PFSK-1 (cell line): ENCODE measurements around the gene GDF11.

Experiments
- FOXP2 ChIP-seq: optimal IDR thresholded peaks from 2 replicates; pipeline ENCODE3; 2011; ENCODE audit warnings: borderline replicate concordance, control low read depth, inconsistent platforms; ENCODE audit not compliant: insufficient read depth; ENCODE audit errors: extremely low read length, extremely low read depth
- POLR2AphosphoS5 ChIP-seq: IDR thresholded peaks from 2 replicates; pipeline ENCODE4 v1.6.1; 2012; ENCODE audit warnings: low read depth, mild to moderate bottlenecking, control low read depth, low read length, moderate library complexity
- REST ChIP-seq, 2 experiments: IDR thresholded peaks; 2 replicates each; pipeline versions ENCODE4 v1.6.1 to v1.8.0; 2011 to 2012; ENCODE audit warnings: low read depth in 2 of 2, low read length in 2 of 2, control low read depth in 1 of 2, inconsistent platforms in 1 of 2, mild to moderate bottlenecking in 1 of 2, moderate library complexity in 1 of 2; ENCODE audit not compliant: insufficient read depth in 1 of 2
- SIN3A ChIP-seq: IDR thresholded peaks from 2 replicates; pipeline ENCODE4 v1.6.1; 2012; ENCODE audit warnings: mild to moderate bottlenecking, low read length, moderate library complexity, borderline replicate concordance; ENCODE audit not compliant: insufficient read depth
- TAF1 ChIP-seq: IDR thresholded peaks from 2 replicates; pipeline ENCODE4 v1.6.1; 2012; ENCODE audit warnings: low read length, control low read depth, borderline replicate concordance; ENCODE audit not compliant: insufficient read depth

Gene GDF11

GRCh38 chr12:55746913-55747231, 4.0 kb downstream of the GDF11 start:
- TF ChIP-seq POLR2AphosphoS5: no peak
- TF ChIP-seq TAF1: no peak
- no peak for TF ChIP-seq FOXP2
- no peak for TF ChIP-seq SIN3A
- no peak for TF ChIP-seq REST (IDR thresholded peaks at IDR 0.05; ENCODE audit: insufficient read depth in 1 of 2, low read depth in 2 of 2, low read length in 2 of 2)

- TF ChIP-seq FOXP2: no peak
- TF ChIP-seq TAF1: no peak
- TF ChIP-seq SIN3A: no peak
- no peak for TF ChIP-seq POLR2AphosphoS5
- no peak for TF ChIP-seq REST (IDR thresholded peaks at IDR 0.05; ENCODE audit: insufficient read depth in 1 of 2, low read depth in 2 of 2, low read length in 2 of 2)
Measured at GRCh38 chr12:55748230-55748993, 5.5 kb downstream of the GDF11 start.

GRCh38 chr12:55755246-55755645, 12.3 kb downstream of the GDF11 start:
- no peak for TF ChIP-seq REST (IDR thresholded peaks at IDR 0.05; ENCODE audit: insufficient read depth in 1 of 2, low read depth in 2 of 2, low read length in 2 of 2)
- no peak for TF ChIP-seq TAF1
- TF ChIP-seq SIN3A: no peak
- no peak for TF ChIP-seq FOXP2
- TF ChIP-seq POLR2AphosphoS5: no peak

GRCh38 chr12:55757701-55758100, 14.8 kb downstream of the GDF11 start:
- TF ChIP-seq SIN3A: no peak
- no peak for TF ChIP-seq POLR2AphosphoS5
- TF ChIP-seq REST (IDR thresholded peaks at IDR 0.05; ENCODE audit: insufficient read depth in 1 of 2, low read depth in 2 of 2, low read length in 2 of 2): no peak
- no peak for TF ChIP-seq TAF1
- TF ChIP-seq FOXP2: no peak

- TF ChIP-seq TAF1 (no peak), FOXP2 (no peak), REST (IDR thresholded peaks at IDR 0.05; ENCODE audit: insufficient read depth in 1 of 2, low read depth in 2 of 2, low read length in 2 of 2) (no peak), SIN3A (no peak), POLR2AphosphoS5 (no peak)
Measured at GRCh38 chr12:55760663-55761062, 17.7 kb downstream of the GDF11 start.
